ENCODE data around the gene BPIFB3. TPM values are rescaled to one million over a fixed set of nuclear protein-coding genes. Genes with fewer than 3 reads are reported as not detected.

Gene BPIFB3
- total RNA-seq, 4 donors from 2014 or later: not detected

DNA sequence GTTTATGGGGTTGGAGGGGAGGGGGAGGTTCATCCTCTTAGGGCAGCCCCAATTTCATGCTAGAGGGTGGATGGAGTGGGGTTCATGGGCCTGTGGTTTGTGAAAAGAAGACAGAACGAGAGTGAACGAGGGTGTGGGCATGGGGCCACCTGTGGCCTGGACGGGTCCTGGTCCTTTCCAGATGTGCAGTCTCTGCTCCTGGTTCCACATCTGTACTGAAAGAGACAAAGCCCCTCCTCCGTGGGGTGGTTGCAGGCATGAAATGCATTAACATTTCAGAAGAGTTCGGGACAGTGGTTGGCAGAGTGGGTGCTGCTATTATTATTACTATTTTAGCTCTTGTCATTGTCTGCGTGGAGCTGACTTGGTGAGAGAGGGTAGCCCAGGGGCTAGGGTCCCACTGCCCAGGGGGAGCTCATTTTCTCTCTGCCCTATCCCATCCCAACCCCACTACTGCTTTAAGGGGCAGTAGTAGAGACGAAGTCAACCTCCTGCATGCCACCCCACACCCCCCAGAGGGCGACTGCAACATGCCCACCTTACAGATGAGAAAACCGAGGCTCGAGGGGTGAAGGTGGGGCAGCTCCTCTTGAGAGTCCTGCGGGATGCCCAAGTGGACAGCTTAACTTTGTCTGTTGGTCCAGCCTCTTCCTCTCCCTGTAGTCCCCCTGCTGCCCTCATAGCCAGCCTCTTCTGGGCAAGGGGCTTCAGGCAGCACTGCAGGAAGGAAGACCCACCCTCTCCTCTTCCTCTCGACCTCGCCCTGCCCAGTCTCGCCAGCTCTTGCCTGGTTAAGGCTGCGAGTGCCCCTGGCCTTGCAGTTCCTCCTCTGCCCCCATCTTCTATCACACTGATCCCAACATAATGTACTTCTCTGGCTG is 37.8 kb upstream of the BPIFB3 start:
- no peak overlapping the region for H3K4me3 ChIP-seq
- no peak for TF ChIP-seq POLR2A (IDR thresholded peaks at IDR 0.05)
- TF ChIP-seq, protein P1, sequence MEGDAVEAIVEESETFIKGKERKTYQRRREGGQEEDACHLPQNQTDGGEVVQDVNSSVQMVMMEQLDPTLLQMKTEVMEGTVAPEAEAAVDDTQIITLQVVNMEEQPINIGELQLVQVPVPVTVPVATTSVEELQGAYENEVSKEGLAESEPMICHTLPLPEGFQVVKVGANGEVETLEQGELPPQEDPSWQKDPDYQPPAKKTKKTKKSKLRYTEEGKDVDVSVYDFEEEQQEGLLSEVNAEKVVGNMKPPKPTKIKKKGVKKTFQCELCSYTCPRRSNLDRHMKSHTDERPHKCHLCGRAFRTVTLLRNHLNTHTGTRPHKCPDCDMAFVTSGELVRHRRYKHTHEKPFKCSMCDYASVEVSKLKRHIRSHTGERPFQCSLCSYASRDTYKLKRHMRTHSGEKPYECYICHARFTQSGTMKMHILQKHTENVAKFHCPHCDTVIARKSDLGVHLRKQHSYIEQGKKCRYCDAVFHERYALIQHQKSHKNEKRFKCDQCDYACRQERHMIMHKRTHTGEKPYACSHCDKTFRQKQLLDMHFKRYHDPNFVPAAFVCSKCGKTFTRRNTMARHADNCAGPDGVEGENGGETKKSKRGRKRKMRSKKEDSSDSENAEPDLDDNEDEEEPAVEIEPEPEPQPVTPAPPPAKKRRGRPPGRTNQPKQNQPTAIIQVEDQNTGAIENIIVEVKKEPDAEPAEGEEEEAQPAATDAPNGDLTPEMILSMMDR (IDR thresholded peaks at IDR 0.05): no peak
- peak in 1 of 3 donors; percentile 31 for DNase-seq

DNA sequence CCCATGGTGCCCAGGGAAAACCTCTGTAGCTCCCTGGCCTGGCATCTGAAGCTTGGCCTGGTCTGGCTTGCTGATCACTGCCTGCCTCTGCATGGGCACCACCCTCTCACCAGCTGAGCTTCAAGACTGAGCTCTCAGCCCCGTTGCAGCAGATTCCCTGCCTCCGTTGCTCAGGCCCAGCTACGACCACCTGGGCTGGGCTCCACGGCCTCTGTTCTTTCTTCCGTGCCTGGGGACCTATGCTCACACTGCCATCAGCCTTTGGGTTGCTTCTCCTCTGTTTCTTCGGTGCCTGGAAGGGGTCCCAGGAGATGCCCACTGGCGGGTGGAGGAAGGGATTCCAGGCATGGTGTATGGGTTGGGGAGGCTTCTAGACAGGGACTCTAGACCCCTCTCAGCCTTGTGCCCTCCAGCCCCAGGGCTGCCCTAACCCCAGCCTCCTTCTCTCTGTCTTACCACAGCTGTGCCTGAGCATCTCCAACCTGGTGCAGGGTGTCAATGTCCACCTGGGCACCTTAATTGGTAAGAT is 37.1 kb upstream of the BPIFB3 start:
- H3K36me3 ChIP-seq: no peaks in the 10 kb centered on the region
- no peak overlapping the region for H3K4me3 ChIP-seq
- H3K9me3 ChIP-seq: no peaks in the 10 kb centered on the region
- H3K27ac ChIP-seq: no peak overlapping the region
- DNase-seq: peak in 1 of 3 donors; percentile 34
- no peak for TF ChIP-seq POLR2A (IDR thresholded peaks at IDR 0.05)
- TF ChIP-seq, protein P1 (IDR thresholded peaks at IDR 0.05): no peak
- no peaks in the 10 kb centered on the region for H3K27me3 ChIP-seq
- no peaks in the 10 kb centered on the region for H3K4me1 ChIP-seq

More for the DNA sequence above, 37.8 kb upstream of the BPIFB3 start:
- H3K9me3 ChIP-seq: no peaks in the 10 kb centered on the region
- H3K36me3 ChIP-seq: no peaks in the 10 kb centered on the region
- no peaks in the 10 kb centered on the region for H3K4me1 ChIP-seq
- no peaks in the 10 kb centered on the region for H3K27me3 ChIP-seq
- no peak overlapping the region for H3K27ac ChIP-seq

DNA sequence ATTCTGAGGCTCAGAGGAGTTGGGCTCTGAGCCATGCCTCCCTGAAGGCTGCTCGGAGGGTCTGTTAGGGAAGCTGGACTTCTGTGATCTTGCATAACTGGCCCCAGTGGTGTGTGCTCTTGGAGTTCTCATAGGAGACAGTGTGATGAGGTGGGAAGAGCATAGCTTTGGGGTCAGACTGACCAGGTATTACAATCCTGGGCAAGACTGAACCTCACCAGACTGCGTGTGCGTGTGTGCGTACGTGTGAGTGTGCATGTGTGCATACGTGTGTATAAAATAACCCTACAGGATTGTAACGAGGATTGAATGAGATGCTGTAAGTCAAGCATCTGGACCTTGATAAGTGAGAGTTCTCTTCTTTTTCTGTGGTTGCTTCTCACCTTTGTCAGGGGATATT is 36.2 kb upstream of the BPIFB3 start:
- no peak overlapping the region for H3K4me3 ChIP-seq
- H3K36me3 ChIP-seq: no peaks in the 10 kb centered on the region
- H3K27ac ChIP-seq: no peak overlapping the region
- DNase-seq: no peak
- TF ChIP-seq POLR2A (IDR thresholded peaks at IDR 0.05): no peak
- H3K27me3 ChIP-seq: no peaks in the 10 kb centered on the region
- H3K4me1 ChIP-seq: no peaks in the 10 kb centered on the region
- H3K9me3 ChIP-seq: no peaks in the 10 kb centered on the region

DNA sequence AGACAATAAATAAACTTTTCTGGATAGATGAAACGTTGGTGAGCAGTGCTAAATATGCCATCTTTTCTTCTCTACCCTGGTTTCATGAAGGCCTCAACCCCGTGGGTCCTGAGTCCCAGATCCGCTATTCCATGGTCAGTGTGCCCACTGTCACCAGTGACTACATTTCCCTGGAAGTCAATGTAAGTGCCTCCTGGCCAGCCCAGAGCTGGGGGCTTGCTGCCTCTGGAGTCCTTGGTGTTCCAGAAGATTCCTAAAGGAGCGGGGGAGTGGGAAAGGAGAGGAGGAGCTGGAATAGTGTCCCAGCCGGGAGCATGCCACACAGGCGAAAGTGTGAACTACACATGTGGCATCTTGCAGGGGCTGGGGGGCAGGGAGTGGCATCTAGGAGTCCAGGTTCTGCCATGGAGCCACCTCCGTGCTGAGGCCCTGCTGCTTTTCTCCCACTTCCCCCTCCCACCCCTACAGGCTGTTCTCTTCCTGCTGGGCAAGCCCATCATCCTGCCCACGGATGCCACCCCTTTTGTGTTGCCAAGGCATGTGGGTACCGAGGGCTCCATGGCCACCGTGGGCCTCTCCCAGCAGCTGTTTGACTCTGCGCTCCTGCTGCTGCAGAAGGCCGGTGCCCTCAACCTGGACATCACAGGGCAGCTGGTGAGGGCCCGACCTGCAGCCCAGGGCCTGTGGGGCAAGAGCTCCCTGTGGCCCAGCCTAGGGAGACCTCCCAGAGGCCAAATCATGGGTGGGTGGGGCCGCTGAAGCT is 35.4 kb upstream of the BPIFB3 start:
- no peaks in the 10 kb centered on the region for H3K4me1 ChIP-seq
- peak in 1 of 3 donors; percentile 35 for DNase-seq
- H3K4me3 ChIP-seq: no peak overlapping the region
- no peaks in the 10 kb centered on the region for H3K36me3 ChIP-seq
- TF ChIP-seq POLR2A (IDR thresholded peaks at IDR 0.05): no peak
- TF ChIP-seq, protein P1 (IDR thresholded peaks at IDR 0.05): no peak
- H3K27me3 ChIP-seq: no peaks in the 10 kb centered on the region
- peak overlapping the region in 1 of 4 donors; percentile 2 for H3K27ac ChIP-seq
- H3K9me3 ChIP-seq: no peaks in the 10 kb centered on the region

DNA sequence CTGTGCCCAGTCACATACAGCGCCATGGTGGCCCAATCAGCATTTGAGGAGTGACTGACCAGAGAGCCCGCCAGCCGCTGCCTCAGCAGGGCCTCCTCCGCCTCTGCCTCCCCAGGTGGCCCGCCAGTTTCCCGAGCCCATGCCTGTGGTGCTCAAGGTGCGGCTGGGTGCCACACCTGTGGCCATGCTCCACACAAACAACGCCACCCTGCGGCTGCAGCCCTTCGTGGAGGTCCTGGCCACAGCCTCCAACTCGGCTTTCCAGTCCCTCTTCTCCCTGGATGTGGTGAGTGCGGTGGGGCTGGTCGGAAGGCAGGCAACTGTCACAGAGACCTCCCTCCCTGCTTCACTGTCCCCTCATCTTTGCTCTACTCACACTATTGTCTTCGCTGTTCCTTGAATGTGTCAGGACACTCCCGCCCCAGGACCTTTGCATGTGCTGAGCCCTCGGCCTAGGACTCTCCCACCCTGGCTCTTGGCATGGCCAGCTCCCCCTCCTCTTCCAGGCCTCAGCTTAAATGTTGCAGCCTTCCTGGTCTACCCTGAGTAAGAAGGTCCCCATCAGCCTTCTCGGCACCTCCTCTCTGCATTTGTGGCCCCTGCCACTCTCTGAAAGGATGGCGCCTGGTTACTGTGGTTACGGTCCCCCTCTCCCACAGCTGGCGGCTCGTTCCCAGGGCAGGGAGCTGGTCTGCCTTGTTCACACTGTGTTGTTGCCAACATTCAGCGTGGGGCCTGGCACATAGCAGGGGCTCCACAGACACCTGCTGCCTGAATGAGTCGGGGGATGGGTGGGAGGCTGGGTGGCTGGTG is 34.0 kb upstream of the BPIFB3 start:
- H3K9me3 ChIP-seq: no peaks in the 10 kb centered on the region

More for the DNA sequence above, 34.0 kb upstream of the BPIFB3 start:
- Histone ChIP-seq H3K36me3 (no peaks in the 10 kb centered on the region), H3K4me1 (no peaks in the 10 kb centered on the region), H3K27me3 (no peaks in the 10 kb centered on the region), H3K4me3 (no peak overlapping the region), H3K27ac (no peak overlapping the region)
- TF ChIP-seq POLR2A (IDR thresholded peaks at IDR 0.05): no peak
- TF ChIP-seq, protein P1 (IDR thresholded peaks at IDR 0.05): no peak
- no peak for DNase-seq

All from Peyer's patch (tissue), 4 donors.